ENCODE data around the gene ACSM5.
A peak's percentile ranks its signal among the peaks of the same experiment; 100 is the strongest.

GRCh38 chr16:20385844-20386832 is 23.2 kb upstream of the ACSM5 start:
- TF ChIP-seq CTCF (IDR thresholded peaks at IDR 0.05; ENCODE audit: low read depth, low read length, poor library complexity, severe bottlenecking) (peak; percentile 78), EZH2phosphoT487 (IDR thresholded peaks at IDR 0.05; ENCODE audit: borderline replicate concordance, low read length) (no peak)
